HFF-Myc (cell line): ENCODE data around the gene NAGK.

Experiments used
- DNase-seq: peaks from one replicate; pipeline ENCODE4 v3.0.0-alpha.2; 2011; ENCODE audit warnings: low read depth; ENCODE audit errors: extremely low read depth
- H3K4me3 ChIP-seq: replicated peaks from 2 replicates; pipeline ENCODE4 v1.5.1; 2011; ENCODE audit warnings: low read depth, mild to moderate bottlenecking, control low read depth, low read length
- TF ChIP-seq, protein P1 (sequence below): IDR thresholded peaks from 2 replicates; pipeline ENCODE4 v1.5.1; 2012; ENCODE audit warnings: mild to moderate bottlenecking, low read depth, low read length, control low read depth; ENCODE audit errors: missing control alignments

Gene NAGK

DNA sequence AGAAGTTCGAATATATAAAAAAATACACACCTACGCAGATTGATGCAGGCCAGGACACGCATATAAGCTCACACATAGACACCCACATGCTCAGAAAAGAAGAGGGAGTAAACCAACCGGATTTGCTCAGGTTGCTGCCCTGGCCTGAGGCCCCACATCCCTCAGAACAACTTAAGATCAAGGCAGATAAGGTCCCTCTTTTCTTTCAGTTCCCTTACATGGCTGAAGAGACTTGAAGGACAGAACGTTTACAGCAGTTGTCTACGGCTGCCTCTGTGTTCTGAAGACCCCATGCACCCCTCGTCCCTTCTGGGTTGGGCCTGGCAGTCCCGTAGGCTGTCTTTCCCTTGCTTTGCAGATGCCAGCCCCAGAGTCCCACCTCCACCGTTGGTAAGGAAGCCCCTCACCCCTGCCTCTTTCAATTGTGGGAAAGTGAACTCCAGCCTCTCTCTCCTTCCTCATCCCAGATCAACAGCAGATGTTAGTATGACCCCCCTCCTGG, 4.3 kb upstream of the NAGK start:
- DNase-seq = no peak
- TF ChIP-seq, protein P1, sequence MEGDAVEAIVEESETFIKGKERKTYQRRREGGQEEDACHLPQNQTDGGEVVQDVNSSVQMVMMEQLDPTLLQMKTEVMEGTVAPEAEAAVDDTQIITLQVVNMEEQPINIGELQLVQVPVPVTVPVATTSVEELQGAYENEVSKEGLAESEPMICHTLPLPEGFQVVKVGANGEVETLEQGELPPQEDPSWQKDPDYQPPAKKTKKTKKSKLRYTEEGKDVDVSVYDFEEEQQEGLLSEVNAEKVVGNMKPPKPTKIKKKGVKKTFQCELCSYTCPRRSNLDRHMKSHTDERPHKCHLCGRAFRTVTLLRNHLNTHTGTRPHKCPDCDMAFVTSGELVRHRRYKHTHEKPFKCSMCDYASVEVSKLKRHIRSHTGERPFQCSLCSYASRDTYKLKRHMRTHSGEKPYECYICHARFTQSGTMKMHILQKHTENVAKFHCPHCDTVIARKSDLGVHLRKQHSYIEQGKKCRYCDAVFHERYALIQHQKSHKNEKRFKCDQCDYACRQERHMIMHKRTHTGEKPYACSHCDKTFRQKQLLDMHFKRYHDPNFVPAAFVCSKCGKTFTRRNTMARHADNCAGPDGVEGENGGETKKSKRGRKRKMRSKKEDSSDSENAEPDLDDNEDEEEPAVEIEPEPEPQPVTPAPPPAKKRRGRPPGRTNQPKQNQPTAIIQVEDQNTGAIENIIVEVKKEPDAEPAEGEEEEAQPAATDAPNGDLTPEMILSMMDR = no peak
- no peak overlapping the region for H3K4me3 ChIP-seq

DNA sequence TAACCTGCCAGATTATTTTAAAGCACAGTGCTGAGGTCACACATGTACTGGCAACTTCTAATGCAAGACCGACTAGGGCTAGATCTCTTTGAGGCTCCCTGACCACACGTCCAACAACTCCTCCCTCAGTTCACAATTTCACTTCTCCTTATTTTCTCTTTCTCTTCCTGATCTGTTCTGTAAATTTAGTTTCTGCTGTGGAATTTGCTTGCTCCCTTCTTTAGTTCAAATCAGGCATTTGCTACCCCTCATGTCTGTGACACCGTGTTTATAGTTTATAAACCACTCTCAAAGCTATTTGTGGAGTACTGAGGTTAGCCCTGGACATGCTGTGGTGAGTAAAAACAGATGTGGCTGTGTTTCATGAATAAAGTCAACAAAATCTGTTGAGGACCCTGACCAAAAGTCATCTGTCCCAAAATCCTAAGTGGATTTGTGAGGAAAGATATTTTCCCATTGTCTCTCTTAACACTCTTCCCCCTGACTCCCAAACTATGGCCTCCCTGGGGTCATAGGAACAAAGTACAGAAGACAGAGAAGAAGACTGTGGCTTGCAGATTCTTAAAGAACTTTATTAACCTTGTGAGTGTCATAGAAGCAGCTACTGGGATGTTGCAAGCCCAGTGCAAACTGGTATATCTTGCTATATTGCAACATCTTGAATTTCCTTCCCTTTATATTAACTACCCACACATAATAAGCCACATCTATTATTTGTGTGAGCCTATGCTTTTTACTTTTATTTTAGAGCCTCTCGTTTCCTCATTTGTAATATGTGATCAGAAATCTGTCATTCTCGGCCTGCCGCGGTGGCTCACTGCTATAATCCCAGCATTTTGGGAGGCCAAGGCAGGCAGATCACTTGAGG, 3.5 kb upstream of the NAGK start:
- DNase-seq = no peak
- TF ChIP-seq, protein P1 = no peak
- H3K4me3 ChIP-seq = no peak overlapping the region

DNA sequence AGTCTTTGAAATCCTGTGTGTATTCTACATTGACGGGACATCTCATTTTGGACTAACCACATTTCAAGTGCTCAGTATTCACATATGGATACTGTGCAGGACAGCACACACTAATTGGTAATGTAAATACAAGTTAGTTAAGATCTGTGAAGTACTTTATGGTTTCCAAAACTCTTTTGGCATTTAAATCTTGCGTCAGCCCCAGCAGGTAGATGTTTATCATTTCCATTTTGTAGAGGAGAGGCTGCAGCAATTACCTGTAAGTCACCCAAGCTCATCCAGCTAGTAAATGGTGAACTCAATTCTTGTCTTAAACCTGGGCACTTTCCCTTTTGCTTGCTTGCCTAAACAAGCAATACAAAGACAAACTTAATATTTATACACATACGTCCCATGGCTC, 1.6 kb upstream of the NAGK start:
- TF ChIP-seq, protein P1 = no peak
- no peak for DNase-seq
- H3K4me3 ChIP-seq = no peak overlapping the region

DNA sequence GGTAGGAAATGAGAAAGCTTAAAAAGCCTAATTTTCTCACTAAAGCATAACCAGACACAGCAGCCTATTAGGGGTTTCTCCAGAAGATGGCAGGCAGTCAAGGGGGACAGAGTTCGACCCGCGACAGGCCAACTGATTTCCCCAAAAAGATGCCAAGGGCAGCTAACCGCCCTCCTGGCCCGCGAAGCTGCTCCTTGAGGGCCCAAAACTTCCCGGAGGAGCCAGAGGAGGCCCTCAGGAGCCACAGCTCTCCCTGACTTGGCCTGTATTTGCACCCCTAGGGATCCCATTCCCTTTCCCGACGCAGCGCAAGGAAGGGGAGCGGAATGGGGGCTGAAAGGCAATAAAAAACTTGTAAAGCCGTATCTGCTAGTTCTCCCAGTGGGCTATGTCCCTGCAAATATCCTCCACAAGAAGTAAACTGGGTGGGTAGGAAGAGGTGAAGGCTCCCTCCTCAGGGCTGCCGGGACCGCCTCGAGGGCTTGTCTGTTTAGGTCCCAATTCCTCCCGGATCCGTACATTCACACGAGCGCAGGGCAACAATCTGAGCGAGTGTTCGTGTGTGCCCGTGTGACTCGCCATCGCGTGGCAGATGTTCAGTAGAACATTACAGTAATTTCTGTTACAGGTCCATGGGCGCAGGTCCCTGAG, 756 bp upstream of the NAGK start:
- TF ChIP-seq, protein P1 = no peak
- peak overlapping the region; percentile 75 for H3K4me3 ChIP-seq
- no peak for DNase-seq

DNA sequence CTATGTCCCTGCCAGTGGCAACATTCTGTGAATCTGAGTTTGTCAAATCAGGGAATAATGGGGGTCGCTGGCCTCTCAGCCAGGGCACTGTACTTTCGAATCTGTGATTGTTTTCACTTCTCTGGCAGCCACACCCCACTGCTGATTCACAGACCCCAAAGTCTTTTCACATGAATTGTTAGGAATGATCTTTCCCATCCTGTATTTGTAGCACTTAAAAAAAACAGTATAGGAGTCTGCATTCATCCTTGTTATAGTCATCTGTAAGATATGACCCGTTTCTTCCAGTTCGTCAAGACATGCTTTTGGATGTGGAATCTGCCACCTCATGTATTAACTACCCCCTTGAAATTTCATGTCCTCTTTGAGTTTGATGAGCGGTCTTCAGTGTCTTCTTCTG, 928 bp downstream of the NAGK start:
- H3K4me3 ChIP-seq = peak overlapping the region; percentile 75
- no peak for DNase-seq
- TF ChIP-seq, protein P1 = no peak

DNA sequence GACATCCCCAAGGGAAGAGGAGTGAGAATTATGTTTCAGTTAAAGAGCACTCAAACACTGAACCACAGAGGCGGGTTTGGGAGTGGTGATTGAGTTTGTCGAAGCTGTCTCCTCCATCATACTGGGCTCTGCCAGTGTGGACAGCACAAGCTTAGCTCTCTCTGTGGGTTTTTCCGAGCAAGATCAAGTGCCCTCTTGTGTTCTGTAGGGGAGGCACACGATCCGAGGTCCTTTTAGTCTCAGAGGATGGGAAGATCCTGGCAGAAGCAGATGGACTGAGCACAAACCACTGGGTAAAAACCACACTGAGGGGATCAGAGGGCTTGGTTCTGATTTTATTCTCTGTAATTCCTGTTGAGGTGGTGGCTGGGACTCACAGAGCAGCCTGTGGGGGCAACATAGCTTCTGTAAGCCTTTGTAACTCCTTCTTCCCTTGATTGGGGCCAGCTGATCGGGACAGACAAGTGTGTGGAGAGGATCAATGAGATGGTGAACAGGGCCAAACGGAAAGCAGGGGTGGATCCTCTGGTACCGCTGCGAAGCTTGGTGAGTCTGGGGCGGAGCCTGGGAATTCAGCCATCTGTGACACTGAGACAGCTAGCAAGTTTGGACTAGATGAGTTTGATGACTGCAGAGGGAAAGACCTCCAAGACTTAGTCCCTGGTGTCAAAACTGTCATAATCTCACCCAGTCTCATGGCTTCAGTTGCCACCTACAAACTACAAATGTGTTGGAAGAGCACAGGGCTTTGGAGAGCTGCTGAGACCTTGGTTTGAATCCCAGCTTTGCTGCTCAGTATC, 2.0 kb downstream of the NAGK start:
- H3K4me3 ChIP-seq = no peak overlapping the region
- TF ChIP-seq, protein P1 = peak; percentile 35
- DNase-seq = no peak
